Measurements from ENCODE around the gene ZDHHC14.

The ZDHHC14 gene

DNA sequence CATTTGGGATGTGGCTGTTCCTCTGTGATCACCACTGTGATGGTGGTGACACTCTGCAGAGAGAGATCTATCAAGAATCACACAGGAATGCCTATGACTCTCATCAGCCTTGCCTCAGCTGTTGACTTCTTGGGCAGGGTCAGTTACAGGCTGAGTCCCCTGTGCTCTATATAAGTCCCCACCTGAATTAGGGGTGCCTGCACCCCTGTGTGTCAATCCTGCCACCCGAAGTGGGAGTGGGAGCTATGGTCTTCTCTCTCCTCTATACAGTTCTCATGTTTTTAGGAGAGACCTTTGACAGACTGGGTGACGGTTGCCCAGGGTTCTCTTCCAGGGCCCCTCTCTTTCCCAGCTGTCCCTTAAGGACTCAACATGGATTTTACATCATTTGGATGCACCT is 173.8 kb downstream of the ZDHHC14 start:
- no peak overlapping the region for H3K4me3 ChIP-seq (ENCODE audit: low read depth, low read length)
- TF ChIP-seq, protein P1, sequence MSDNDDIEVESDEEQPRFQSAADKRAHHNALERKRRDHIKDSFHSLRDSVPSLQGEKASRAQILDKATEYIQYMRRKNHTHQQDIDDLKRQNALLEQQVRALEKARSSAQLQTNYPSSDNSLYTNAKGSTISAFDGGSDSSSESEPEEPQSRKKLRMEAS (IDR thresholded peaks at IDR 0.05; ENCODE audit: low read depth, low read length): no peak
- TF ChIP-seq MYC (IDR thresholded peaks at IDR 0.05; ENCODE audit: low read depth, low read length) (no peak), POLR2A (IDR thresholded peaks at IDR 0.05; ENCODE audit: extremely low read depth, insufficient read length) (no peak)
- TF ChIP-seq, protein P2, sequence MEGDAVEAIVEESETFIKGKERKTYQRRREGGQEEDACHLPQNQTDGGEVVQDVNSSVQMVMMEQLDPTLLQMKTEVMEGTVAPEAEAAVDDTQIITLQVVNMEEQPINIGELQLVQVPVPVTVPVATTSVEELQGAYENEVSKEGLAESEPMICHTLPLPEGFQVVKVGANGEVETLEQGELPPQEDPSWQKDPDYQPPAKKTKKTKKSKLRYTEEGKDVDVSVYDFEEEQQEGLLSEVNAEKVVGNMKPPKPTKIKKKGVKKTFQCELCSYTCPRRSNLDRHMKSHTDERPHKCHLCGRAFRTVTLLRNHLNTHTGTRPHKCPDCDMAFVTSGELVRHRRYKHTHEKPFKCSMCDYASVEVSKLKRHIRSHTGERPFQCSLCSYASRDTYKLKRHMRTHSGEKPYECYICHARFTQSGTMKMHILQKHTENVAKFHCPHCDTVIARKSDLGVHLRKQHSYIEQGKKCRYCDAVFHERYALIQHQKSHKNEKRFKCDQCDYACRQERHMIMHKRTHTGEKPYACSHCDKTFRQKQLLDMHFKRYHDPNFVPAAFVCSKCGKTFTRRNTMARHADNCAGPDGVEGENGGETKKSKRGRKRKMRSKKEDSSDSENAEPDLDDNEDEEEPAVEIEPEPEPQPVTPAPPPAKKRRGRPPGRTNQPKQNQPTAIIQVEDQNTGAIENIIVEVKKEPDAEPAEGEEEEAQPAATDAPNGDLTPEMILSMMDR (IDR thresholded peaks at IDR 0.05; ENCODE audit: low read depth, low read length): no peak
- no peak for DNase-seq (ENCODE audit: low read depth)

DNA sequence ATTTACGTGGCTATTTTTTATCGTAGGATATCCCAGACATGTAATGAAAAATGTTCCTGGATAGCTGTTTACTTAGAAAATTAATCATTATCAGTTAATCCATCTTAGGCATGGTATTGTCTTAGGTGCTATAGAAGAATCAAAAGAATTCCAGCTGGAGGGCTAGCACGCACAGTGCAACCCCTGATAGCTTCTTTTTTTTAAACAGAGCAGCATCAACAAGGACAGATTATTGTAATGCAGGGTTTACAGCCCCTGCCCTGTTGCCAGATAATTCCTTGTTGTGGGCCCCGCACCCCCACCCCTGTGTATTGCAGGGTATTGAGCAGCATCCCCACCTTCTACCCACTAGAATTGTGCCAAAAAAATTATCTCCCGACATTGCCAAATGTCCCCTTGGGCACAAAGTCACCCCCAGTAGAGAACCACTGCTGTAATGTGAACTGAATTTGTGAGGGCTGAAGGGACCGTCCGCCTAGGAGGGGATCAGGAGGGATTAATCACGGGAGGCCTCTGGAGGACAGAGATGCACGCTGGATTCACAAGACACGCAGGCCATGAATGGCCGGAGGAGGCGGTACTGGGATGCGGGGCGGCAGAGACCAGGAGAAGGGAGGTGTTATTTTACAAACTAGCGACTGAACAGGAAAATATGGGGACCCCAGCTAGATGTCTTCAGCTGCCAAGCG is 174.6 kb downstream of the ZDHHC14 start:
- H3K4me3 ChIP-seq (ENCODE audit: low read depth, low read length): no peak overlapping the region
- TF ChIP-seq POLR2A (IDR thresholded peaks at IDR 0.05; ENCODE audit: extremely low read depth, insufficient read length) (no peak), MYC (IDR thresholded peaks at IDR 0.05; ENCODE audit: low read depth, low read length) (no peak)
- TF ChIP-seq, protein P1 (IDR thresholded peaks at IDR 0.05; ENCODE audit: low read depth, low read length): no peak
- TF ChIP-seq, protein P2 (IDR thresholded peaks at IDR 0.05; ENCODE audit: low read depth, low read length): no peak

DNA sequence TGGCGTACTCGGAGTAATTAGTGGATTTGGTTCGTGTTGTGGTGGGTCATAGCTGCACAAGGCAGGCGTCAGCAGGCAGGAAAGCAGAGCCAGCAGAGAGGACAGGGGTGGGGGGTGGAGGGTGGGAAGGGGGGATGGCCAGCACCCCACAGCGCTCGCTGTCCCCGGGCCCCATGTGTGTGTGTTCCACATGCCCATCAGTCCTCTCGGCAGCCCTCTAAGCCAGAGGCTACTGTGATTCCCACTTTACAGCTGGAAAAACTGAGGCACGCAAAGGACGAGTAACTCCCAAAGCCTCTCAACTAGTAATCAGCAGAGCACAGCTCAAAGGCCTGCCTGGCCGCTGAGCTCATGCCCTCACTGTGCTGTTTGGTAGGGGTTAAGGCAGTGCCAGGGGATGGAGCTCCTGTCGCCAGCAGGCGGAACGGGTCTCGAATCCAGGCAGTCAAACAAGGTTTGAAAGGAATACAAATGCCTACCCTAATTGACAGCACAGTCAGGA is 175.2 kb downstream of the ZDHHC14 start:
- DNase-seq (ENCODE audit: low read depth): no peak
- TF ChIP-seq, protein P2 (IDR thresholded peaks at IDR 0.05; ENCODE audit: low read depth, low read length): no peak
- TF ChIP-seq, protein P1 (IDR thresholded peaks at IDR 0.05; ENCODE audit: low read depth, low read length): no peak
- TF ChIP-seq MYC (IDR thresholded peaks at IDR 0.05; ENCODE audit: low read depth, low read length): no peak
- no peak for TF ChIP-seq POLR2A (IDR thresholded peaks at IDR 0.05; ENCODE audit: extremely low read depth, insufficient read length)

More for the DNA sequence above, 174.6 kb downstream of the ZDHHC14 start:
- DNase-seq (ENCODE audit: low read depth): no peak

DNA sequence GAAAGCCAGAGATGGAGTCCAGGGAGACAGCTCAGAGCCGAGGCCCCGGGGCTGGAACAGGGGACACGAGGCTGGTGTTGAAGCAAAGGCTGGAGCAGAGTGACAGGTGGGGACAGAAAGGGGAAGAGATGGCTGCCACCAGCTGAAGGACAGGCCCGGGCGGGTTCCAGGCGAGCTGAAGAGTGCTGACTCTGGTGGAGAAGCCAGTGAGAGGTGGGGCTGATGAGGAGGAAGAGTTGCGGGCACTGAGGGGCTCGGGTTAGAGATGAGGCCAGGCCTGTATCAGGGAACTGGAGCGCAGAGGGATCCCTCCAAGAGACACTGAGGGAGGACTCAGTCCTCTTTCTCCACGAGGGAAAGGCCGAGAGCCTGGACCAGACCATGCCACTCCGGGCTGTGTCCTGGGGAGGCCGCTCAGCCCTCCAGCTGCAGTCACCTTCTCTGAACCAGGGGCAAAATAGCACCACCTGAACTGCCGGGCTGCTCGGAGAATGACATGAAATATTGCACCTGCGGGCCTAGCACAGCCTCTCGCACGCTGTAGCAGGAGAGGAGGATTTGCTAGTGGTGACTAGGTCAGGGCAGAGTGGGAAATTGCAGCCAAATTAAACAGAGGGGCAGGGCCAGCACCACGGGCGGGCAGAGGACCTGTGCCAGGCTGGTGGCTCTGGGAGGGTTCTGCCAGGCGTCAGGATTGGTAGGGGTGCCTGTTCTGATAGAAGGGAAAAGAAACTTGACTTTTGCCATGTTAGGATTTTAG is 175.9 kb downstream of the ZDHHC14 start:
- no peak for DNase-seq (ENCODE audit: low read depth)
- TF ChIP-seq POLR2A (IDR thresholded peaks at IDR 0.05; ENCODE audit: extremely low read depth, insufficient read length) (no peak), MYC (IDR thresholded peaks at IDR 0.05; ENCODE audit: low read depth, low read length) (no peak)
- TF ChIP-seq, protein P1 (IDR thresholded peaks at IDR 0.05; ENCODE audit: low read depth, low read length): no peak
- TF ChIP-seq, protein P2 (IDR thresholded peaks at IDR 0.05; ENCODE audit: low read depth, low read length): no peak
- H3K4me3 ChIP-seq (ENCODE audit: low read depth, low read length): no peak overlapping the region

More for the DNA sequence above, 175.2 kb downstream of the ZDHHC14 start:
- no peak overlapping the region for H3K4me3 ChIP-seq (ENCODE audit: low read depth, low read length)

DNA sequence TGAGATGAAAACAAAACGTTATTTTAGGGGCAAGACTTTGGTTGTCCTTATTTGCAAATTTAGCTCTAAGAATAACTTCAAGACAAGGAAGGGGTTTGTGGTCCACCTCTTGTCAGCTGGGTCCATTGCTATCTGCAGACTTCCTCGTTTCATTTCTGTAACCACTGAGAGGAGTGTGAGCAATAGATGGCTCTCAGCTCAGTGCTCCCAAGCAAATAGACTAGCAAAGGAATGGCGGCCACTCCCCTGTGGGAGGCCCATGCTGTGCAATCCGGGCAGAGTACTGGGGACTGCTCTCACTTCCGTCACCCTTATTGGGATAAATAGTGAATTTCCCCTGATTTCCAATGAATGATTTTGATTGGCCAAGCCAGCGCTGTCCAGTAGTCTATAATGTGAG is 176.6 kb downstream of the ZDHHC14 start:
- H3K4me3 ChIP-seq (ENCODE audit: low read depth, low read length): no peak overlapping the region
- TF ChIP-seq MYC (IDR thresholded peaks at IDR 0.05; ENCODE audit: low read depth, low read length): no peak
- TF ChIP-seq, protein P1 (IDR thresholded peaks at IDR 0.05; ENCODE audit: low read depth, low read length): no peak
- TF ChIP-seq POLR2A (IDR thresholded peaks at IDR 0.05; ENCODE audit: extremely low read depth, insufficient read length): no peak
- TF ChIP-seq, protein P2 (IDR thresholded peaks at IDR 0.05; ENCODE audit: low read depth, low read length): no peak
- DNase-seq (ENCODE audit: low read depth): peak; percentile 42

Measured in NB4 (cell line).